Natural killer cell treated with Interleukin-12 subunit alpha and Interleukin-12 subunit beta and Interleukin-15 and Interleukin-18, amount 100 ng/mL, for 72 hours (primary cell): ENCODE results near the gene LEAP2. TPM values are rescaled to one million over a fixed set of nuclear protein-coding genes. Genes with fewer than 3 reads are reported as not detected.

ENCODE experiments used
- ATAC-seq, 2 donors: fragments of 150-1000 bp; cut with Tn5 transposase in 1 of 2; sonication (Bioruptor Pico), chemical (Tn5 transposase) in 1 of 2; 2 replicates each; pipeline ENCODE4 v1.10.0; 2021
- DNase-seq: peaks from one replicate; pipeline ENCODE4 v3.0.0; 2022; ENCODE audit warnings: low spot score
- H3K27ac Mint-ChIP-seq, 2 donors: 1 replicate in 1 of 2; 2 replicates in 1 of 2; pipeline ENCODE4 v1.8.0; 2022; ENCODE audit warnings: mixed read lengths in 2 of 2, mild to moderate bottlenecking in 1 of 2, moderate library complexity in 1 of 2
- H3K27me3 Mint-ChIP-seq, 2 donors: 1 replicate in 1 of 2; 2 replicates in 1 of 2; pipeline ENCODE4 v1.8.0; 2022; ENCODE audit warnings: mixed read lengths in 2 of 2
- H3K36me3 Mint-ChIP-seq: one replicate; pipeline ENCODE4 v1.8.0; 2022; ENCODE audit warnings: mixed read lengths
- H3K4me1 Mint-ChIP-seq, 2 donors: 1 replicate in 1 of 2; 2 replicates in 1 of 2; pipeline ENCODE4 v1.8.0; 2022; ENCODE audit warnings: low read depth in 2 of 2, mixed read lengths in 2 of 2, mild to moderate bottlenecking in 1 of 2
- H3K4me3 Mint-ChIP-seq: one replicate; pipeline ENCODE4 v1.8.0; 2022; ENCODE audit warnings: mixed read lengths
- H3K9me3 Mint-ChIP-seq: 2 replicates; pipeline ENCODE4 v1.8.0; 2022; ENCODE audit warnings: mixed read lengths
- total RNA-seq, 2 donors: library from RNA; stranded (reverse); gene quantifications; one replicate each; pipeline ENCODE4 v1.2.3, GENCODE V29; 2022

Gene LEAP2
- total RNA-seq, 2 donors from 2014 or later, result 2.7 to 5.6 TPM

DNA sequence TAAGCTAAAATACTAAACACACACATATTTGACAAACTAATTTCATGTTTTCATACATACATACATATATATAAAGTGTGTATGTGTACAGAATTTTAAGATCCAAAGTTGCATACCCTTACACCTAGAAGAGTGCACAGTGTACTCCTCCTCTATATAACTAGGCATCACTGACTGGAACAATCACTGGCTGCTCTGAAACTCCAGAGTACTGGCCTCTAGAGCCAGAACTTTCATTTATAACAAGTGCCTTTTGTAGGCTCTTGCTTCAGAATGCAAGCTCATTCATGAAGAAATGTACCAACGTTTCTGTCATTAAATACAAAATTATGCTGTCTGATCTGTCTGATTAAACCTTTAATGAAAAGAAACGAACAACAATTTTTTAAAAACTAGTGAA, 4.0 kb downstream of the LEAP2 start:
- Mint-ChIP-seq H3K36me3 (no peaks in the 10 kb centered on the region), H3K9me3 (no peaks in the 10 kb centered on the region), H3K4me1 (peaks cover 0 to 3% of the 10 kb centered on the region in 2 donors), H3K27me3 (no peaks in the 10 kb centered on the region), H3K27ac (no peak overlapping the region), H3K4me3 (no peak overlapping the region)
- ATAC-seq, result no peak
- DNase-seq, result no peak

DNA sequence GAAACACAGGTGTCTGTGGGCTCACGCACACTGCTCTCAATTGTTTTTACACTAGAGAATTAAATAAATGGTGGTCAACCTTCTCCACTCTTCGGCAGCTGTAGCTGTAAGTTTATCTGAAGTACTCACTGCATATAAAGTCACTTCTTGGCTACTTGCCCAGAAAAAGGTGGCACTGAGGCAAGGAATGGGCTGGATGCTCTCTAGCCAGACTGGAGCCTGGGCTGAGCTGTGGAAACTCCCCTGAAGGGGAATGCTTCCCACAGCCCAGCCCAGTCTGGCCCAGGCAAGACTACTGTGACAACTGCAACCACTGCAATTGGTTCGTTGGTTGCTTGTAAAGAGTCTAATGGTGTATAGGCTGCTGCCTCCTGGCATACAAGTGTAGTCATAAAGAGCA, 4.5 kb downstream of the LEAP2 start:
- H3K36me3 Mint-ChIP-seq, result peaks cover 5% of the 10 kb centered on the region

DNA sequence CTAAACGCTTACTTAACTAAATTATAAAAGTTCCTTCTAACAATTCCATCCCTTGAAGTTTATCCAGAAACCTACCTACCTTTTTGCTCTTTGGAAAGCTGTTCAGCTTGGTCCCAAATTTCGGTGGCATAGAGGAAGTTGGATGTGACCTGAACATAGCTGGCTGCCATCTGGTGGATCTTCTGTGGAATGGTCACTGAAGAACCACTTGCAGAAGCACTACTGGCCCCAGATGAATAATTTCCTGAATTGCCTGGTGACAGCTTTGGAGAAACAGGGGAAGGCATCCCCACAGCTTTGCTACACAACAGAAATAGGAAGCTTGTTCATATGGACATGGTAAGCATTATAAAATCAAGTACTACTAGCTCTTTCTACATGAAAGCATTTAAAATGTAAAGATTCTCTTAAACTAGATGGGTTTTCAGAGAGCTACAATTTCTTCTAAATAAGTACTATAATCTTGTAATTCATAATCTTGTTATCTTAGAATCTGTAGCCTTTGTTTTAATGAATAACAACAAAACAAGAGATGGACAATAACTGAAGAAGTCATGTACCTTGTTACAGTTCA, 9.9 kb downstream of the LEAP2 start:
- Mint-ChIP-seq H3K27me3 (no peaks in the 10 kb centered on the region), H3K9me3 (no peaks in the 10 kb centered on the region), H3K4me3 (no peak overlapping the region), H3K4me1 (peaks cover 0 to 4% of the 10 kb centered on the region in 2 donors), H3K36me3 (peaks cover 26% of the 10 kb centered on the region), H3K27ac (peak overlapping the region; percentile 50 to 67)
- peak in 1 of 2 donors; percentile 63 for ATAC-seq
- DNase-seq, result no peak

More for the DNA sequence above, 4.5 kb downstream of the LEAP2 start:
- no peak for ATAC-seq
- DNase-seq, result no peak
- no peaks in the 10 kb centered on the region for H3K9me3 Mint-ChIP-seq
- H3K27me3 Mint-ChIP-seq, result no peaks in the 10 kb centered on the region
- H3K4me1 Mint-ChIP-seq, result peaks cover 0 to 3% of the 10 kb centered on the region in 2 donors
- no peak overlapping the region for H3K4me3 Mint-ChIP-seq
- no peak overlapping the region for H3K27ac Mint-ChIP-seq

DNA sequence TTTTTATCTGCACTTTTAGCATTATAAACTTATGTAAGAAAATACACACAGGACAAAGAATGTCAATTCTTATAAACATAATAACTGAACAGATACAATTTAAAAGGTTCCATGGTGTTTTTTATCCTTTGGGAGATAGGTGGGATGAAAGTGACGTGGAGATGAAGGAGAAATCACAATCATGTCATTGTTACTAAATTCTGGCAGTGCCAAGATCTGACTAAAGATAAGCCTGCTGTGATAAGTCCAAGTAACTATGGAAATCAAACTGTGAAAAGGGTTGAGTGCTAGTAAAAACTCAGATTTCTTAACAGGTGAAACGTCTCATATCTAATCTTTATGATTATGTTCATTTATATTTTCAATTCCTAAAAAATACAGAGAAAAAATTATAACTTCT, 11.1 kb downstream of the LEAP2 start:
- no peak for ATAC-seq
- Mint-ChIP-seq H3K36me3 (peaks cover 26% of the 10 kb centered on the region), H3K9me3 (no peaks in the 10 kb centered on the region), H3K4me3 (no peak overlapping the region), H3K4me1 (peaks cover 0 to 4% of the 10 kb centered on the region in 2 donors), H3K27ac (peak overlapping the region; percentile 50 to 67), H3K27me3 (no peaks in the 10 kb centered on the region)
- no peak for DNase-seq

DNA sequence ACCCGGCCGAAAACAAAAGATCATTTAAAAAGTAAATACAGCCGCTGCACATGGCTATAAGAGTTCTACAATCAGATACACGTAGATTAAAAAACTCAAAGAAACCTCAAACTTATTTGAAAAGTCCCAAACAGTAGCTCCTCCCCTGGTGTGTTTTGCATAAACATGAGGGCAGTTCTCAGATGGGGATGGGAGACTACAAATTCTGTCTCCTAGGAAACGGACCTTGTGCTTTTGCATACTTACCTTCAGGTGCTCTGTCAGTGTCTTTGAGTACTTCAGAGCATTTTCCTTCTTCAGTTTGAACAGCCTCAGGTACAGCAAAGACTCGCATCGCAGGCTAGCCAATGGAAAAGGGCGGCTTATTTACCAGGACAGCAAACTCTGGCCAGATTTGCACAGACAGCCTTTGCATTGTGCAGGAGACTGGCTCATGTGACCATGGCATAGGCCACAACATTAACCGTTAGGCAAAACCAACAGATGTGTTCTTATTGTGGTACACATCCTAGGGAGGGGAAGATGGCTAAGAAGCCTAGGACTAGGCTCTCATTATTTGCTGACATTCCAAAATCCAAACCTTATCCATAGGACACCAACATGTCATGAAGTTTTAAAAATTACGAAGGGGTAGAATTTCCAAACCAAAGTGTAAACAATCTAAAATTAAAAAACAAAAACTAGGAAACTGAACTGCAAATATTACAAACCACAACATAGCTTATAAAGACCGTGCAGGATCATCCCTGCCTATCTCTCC, 12.8 kb downstream of the LEAP2 start:
- DNase-seq (no peak), ATAC-seq (no peak)
- H3K4me3 Mint-ChIP-seq, result no peak overlapping the region
- H3K27me3 Mint-ChIP-seq, result no peaks in the 10 kb centered on the region
- peaks cover 26% of the 10 kb centered on the region for H3K36me3 Mint-ChIP-seq
- peak overlapping the region in 1 of 2 donors; percentile 30 for H3K27ac Mint-ChIP-seq
- no peaks in the 10 kb centered on the region for H3K9me3 Mint-ChIP-seq
- peaks cover 0 to 6% of the 10 kb centered on the region in 2 donors for H3K4me1 Mint-ChIP-seq

DNA sequence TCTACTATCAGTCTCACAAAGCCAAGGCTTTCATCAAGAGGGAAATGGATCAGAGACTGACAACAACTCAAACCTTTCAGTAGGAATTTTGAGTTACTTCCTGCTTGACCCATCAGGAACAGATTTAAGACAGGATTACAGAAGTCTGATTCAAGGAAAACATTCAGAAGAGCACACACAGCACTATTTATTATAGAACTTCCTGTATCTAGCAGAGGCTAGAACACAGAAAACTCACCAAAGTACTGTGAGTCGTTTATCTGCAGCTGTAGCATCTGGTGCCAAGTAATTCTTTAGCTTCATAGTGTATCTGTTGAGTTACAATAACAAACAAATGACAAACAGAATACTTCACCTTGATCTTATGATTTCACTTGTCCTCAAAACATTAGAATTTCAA, 13.8 kb downstream of the LEAP2 start:
- peak overlapping the region in 1 of 2 donors; percentile 30 for H3K27ac Mint-ChIP-seq
- H3K9me3 Mint-ChIP-seq, result no peaks in the 10 kb centered on the region
- ATAC-seq (no peak), DNase-seq (no peak)
- peaks cover 0 to 6% of the 10 kb centered on the region in 2 donors for H3K4me1 Mint-ChIP-seq
- no peaks in the 10 kb centered on the region for H3K27me3 Mint-ChIP-seq
- no peak overlapping the region for H3K4me3 Mint-ChIP-seq
- peaks cover 32% of the 10 kb centered on the region for H3K36me3 Mint-ChIP-seq

DNA sequence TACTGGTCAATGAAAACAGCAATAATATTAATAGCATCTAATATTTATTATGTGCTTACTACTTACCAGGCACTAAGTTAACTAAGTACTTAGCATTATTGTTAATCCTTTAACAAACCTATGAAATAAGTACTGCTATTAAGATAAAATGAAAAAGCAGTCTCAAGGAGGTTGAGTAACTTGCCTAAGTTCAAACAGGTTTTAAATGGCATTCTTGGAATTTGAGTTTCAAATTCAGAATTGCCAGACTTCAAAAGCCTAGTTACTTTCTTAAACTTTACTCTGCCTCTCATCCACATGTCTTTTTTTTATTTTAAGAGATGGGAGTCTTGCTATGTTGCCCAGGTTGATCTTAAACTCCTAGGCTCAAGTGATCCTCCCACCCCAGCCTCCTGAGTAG, 16.0 kb downstream of the LEAP2 start:
- Mint-ChIP-seq H3K4me3 (no peak overlapping the region), H3K9me3 (no peaks in the 10 kb centered on the region), H3K27me3 (no peaks in the 10 kb centered on the region), H3K4me1 (peaks cover 0 to 8% of the 10 kb centered on the region in 2 donors), H3K27ac (no peak overlapping the region), H3K36me3 (peaks cover 30% of the 10 kb centered on the region)
- DNase-seq (no peak), ATAC-seq (no peak)

DNA sequence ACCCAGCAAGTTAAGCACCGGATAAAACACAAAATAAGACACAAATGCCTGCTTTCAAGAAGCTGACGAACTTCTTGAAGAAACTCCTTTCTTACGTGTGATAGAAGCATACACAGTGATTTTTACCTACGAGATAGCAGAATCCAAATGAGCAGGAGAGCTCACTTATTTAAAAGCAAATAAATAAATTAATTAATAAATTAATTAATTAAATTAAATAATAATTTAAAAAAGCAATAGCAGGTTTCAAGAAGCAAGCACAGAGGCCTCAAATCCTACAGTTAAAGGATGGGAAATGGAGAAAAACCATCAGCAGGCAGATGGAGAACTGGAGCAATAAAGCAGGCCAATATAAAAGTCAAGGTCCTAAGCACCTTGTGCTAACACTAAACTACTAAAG, 17.3 kb downstream of the LEAP2 start:
- Mint-ChIP-seq H3K36me3 (peaks cover 34% of the 10 kb centered on the region), H3K9me3 (no peaks in the 10 kb centered on the region), H3K4me1 (peaks cover 0 to 8% of the 10 kb centered on the region in 2 donors), H3K4me3 (no peak overlapping the region), H3K27me3 (no peaks in the 10 kb centered on the region), H3K27ac (no peak overlapping the region)
- DNase-seq (no peak), ATAC-seq (no peak)

DNA sequence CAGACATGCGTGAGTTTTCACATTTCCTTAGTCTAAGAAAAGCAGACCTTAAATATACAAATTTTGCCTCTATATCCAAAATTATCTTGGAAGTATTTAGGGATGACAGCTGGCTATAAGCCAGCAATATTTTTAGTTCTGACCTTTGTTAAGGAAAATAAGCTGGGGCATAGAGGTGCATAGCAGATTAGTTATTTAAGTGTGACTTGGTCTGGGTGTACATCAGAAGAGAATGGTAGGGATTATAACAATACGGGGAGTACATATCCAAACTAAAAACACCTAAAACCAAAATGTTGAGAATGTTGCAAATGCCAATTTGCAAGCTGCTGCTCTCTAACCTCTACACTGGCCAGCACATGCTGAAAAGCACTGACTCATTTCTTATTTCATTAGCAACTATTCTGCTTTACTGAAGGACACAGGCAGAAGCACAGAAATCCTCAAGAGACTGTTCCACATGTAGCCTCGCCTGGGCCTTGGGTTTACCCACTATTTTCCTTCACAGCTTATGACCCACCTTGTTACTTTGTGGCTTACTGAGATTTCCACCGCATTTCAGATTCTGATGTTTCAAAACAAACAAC, 22.3 kb downstream of the LEAP2 start:
- H3K4me1 Mint-ChIP-seq, result peaks cover 9 to 12% of the 10 kb centered on the region in 2 donors
- DNase-seq (no peak), ATAC-seq (no peak)
- H3K4me3 Mint-ChIP-seq, result no peak overlapping the region
- no peaks in the 10 kb centered on the region for H3K9me3 Mint-ChIP-seq
- H3K27me3 Mint-ChIP-seq, result no peaks in the 10 kb centered on the region
- peak overlapping the region; percentile 15 to 57 for H3K27ac Mint-ChIP-seq
- H3K36me3 Mint-ChIP-seq, result peaks cover 32% of the 10 kb centered on the region

DNA sequence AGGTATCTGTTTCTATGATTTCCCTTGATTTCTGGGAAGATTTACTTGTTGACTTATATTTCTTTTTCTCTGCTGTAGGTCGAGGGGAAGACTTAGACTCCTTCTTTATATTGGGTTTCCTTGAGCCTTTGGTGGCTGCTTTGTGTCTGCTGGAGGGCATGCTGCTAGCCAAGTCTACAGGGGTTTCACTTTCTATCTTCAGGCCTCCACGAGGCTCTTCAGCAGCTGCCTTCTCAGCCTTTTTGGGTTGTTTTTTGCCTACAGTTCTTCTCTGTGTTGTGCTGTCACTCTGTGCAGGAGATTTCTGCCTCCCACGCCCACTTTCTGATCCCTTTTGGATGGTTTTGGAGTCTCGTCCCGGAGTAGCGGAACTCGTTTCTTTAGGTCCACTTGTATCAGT, 23.2 kb downstream of the LEAP2 start:
- Mint-ChIP-seq H3K9me3 (no peaks in the 10 kb centered on the region), H3K4me3 (peak overlapping the region; percentile 24), H3K4me1 (peaks cover 9 to 12% of the 10 kb centered on the region in 2 donors), H3K27ac (peak overlapping the region; percentile 15 to 57), H3K27me3 (no peaks in the 10 kb centered on the region), H3K36me3 (peaks cover 32% of the 10 kb centered on the region)
- peak in 1 of 2 donors; percentile 43 for ATAC-seq
- no peak for DNase-seq

DNA sequence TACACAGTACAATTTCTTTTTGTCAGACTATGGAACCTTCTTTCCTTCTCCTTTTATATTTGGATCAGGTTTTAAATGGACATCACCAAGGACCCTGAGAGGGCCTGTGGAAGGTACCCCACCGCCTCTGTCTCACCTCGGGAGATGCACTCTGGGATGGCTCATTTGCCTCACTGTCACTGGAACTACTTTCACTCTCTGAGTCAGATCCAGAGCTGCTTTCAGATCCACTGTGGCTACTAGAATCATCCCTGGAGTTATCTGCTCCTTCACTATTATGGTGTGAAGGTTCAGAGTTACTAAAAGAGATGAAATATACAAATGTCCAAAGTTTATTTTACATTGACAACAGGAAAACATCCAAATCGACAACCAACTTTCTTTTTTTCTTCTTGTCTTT, 24.6 kb downstream of the LEAP2 start:
- no peaks in the 10 kb centered on the region for H3K27me3 Mint-ChIP-seq
- peak overlapping the region in 1 of 2 donors; percentile 27 for H3K27ac Mint-ChIP-seq
- H3K4me3 Mint-ChIP-seq, result no peak overlapping the region
- DNase-seq, result no peak
- H3K36me3 Mint-ChIP-seq, result peaks cover 20% of the 10 kb centered on the region
- H3K4me1 Mint-ChIP-seq, result peaks cover 7 to 12% of the 10 kb centered on the region in 2 donors
- ATAC-seq, result peak in 1 of 2 donors; percentile 36
- H3K9me3 Mint-ChIP-seq, result no peaks in the 10 kb centered on the region

DNA sequence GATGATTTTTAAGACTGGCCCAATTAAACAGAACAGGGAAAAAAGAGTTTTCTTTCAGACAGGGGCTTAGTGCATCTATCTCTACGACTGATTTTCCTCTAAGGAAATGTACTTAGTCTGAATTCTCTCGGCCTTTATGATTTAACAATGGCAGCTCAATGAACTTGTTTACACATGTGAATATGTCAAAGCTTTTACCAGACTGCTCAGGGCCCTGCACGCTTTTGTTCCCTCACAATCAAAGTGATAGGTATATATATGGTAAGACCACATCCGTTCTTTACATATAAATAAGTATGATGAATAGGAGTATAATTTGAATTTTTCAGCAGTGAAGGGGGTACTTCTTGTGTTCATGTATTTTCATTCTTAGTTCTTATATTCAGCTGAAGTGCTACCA, 27.6 kb downstream of the LEAP2 start:
- Mint-ChIP-seq H3K4me1 (peaks cover 17 to 20% of the 10 kb centered on the region in 2 donors), H3K4me3 (no peak overlapping the region), H3K27ac (no peak overlapping the region), H3K9me3 (no peaks in the 10 kb centered on the region), H3K27me3 (no peaks in the 10 kb centered on the region), H3K36me3 (peaks cover 17% of the 10 kb centered on the region)
- DNase-seq (no peak), ATAC-seq (no peak)

DNA sequence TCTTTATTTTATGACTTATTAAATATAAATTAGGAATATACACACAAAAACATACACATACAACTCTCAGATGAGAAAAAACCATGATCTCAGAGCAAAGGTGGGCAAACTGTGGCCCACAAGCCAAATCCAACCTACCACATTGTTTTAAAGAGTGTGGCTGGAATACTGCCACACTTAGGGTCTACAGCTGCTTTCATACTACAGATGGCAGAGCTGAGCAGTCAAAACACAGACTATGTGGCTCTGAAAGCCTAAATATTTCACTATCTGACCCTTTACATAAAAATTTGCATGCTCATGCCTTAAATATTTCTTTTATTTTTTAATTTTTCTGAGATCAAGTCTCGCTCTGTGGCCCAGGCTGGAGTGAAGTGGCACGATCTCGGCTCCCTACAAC, 28.3 kb downstream of the LEAP2 start:
- no peak overlapping the region for H3K27ac Mint-ChIP-seq
- no peak overlapping the region for H3K4me3 Mint-ChIP-seq
- H3K9me3 Mint-ChIP-seq, result no peaks in the 10 kb centered on the region
- H3K27me3 Mint-ChIP-seq, result no peaks in the 10 kb centered on the region
- H3K36me3 Mint-ChIP-seq, result peaks cover 10% of the 10 kb centered on the region
- H3K4me1 Mint-ChIP-seq, result peaks cover 17 to 19% of the 10 kb centered on the region in 2 donors
- DNase-seq, result no peak
- no peak for ATAC-seq

DNA sequence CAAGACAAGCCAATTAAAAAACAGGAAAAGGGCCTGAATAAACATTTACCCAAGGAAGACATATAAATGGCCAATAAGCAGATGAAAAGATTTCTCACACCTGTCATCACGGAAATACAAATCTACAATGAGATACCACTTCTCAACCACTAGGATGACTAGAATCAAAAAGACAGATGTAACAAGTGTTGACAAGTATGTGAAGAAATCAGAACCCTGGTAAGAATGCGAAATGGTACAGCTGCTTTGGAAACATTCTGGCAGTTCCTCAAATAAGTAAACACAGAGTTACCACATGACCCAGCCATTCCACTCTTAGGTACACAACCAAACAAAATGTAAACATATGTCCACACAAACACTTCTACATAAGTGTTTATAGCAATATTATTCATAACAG, 32.5 kb downstream of the LEAP2 start:
- Mint-ChIP-seq H3K4me1 (peaks cover 24 to 25% of the 10 kb centered on the region in 2 donors), H3K27me3 (no peaks in the 10 kb centered on the region), H3K27ac (no peak overlapping the region), H3K9me3 (no peaks in the 10 kb centered on the region), H3K36me3 (peaks cover 11% of the 10 kb centered on the region), H3K4me3 (no peak overlapping the region)
- no peak for DNase-seq
- no peak for ATAC-seq
